Measurements from ENCODE around the gene PRRC1. TPM values are rescaled to one million over a fixed set of nuclear protein-coding genes. Genes with fewer than 3 reads are reported as not detected.

The PRRC1 gene
- total RNA-seq, 4 donors from 2014 or later: 9.7 to 17.8 (median 10.3) TPM

GRCh38 chr5:127580731-127581130 lies 63.3 kb downstream of the PRRC1 start:
- H3K9me3 ChIP-seq: no peaks in the 10 kb centered on the region
- H3K27ac ChIP-seq: no peak overlapping the region
- H3K36me3 ChIP-seq: no peaks in the 10 kb centered on the region
- in situ Hi-C loops (cut with MboI; ENCODE audit: low sequenced_read_pairs in 4 of 4): no loop called here
- DNase-seq (no peak), ATAC-seq (no peak)
- TF ChIP-seq CTCF (IDR thresholded peaks at IDR 0.05 in 4 of 5, conservative IDR thresholded peaks at IDR 0.05 in 1 of 5) (no peak), POLR2A (IDR thresholded peaks at IDR 0.05) (no peak)
- H3K4me1 ChIP-seq: peaks cover 8% of the 10 kb centered on the region in 2 donors
- no peak overlapping the region for H3K4me3 ChIP-seq
- intact Hi-C loops (cut with DNase I; ENCODE audit: low total_unique reads): loop anchor here (5.0 kb wide), 4 partner anchors 82 to 617 kb away; partner anchors contain the start of gene SLC12A2
- H3K27me3 ChIP-seq: no peaks in the 10 kb centered on the region

- Histone ChIP-seq H3K9me3 (no peaks in the 10 kb centered on the region), H3K4me1 (peaks cover 8% of the 10 kb centered on the region in 2 donors), H3K4me3 (no peak overlapping the region), H3K27me3 (no peaks in the 10 kb centered on the region), H3K36me3 (no peaks in the 10 kb centered on the region), H3K27ac (no peak overlapping the region)
- in situ Hi-C loops (cut with MboI; ENCODE audit: low sequenced_read_pairs in 4 of 4) (no loop called here), intact Hi-C loops (cut with DNase I; ENCODE audit: low total_unique reads) (loop anchor here (5.0 kb wide), 4 partner anchors 81 to 616 kb away; partner anchors contain the start of gene SLC12A2)
- DNase-seq: no peak
- TF ChIP-seq CTCF (IDR thresholded peaks at IDR 0.05 in 4 of 5, conservative IDR thresholded peaks at IDR 0.05 in 1 of 5) (no peak), POLR2A (IDR thresholded peaks at IDR 0.05) (no peak)
- no peak for ATAC-seq
Measured at GRCh38 chr5:127581450-127581849, 64.0 kb downstream of the PRRC1 start.

- H3K4me1 ChIP-seq: peaks cover 8% of the 10 kb centered on the region in 2 donors
- intact Hi-C loops (cut with DNase I; ENCODE audit: low total_unique reads): loop anchor here (5.0 kb wide), 4 partner anchors 79 to 614 kb away; partner anchors contain the start of gene SLC12A2
- TF ChIP-seq POLR2A (IDR thresholded peaks at IDR 0.05) (no peak), CTCF (IDR thresholded peaks at IDR 0.05 in 4 of 5, conservative IDR thresholded peaks at IDR 0.05 in 1 of 5) (peak in 4 of 5 experiments; percentile 26 to 36 (median 30))
- H3K27ac ChIP-seq: peak overlapping the region; percentile 30 to 89 (median 74)
- in situ Hi-C loops (cut with MboI; ENCODE audit: low sequenced_read_pairs in 4 of 4): no loop called here
- peak in 1 of 2 donors; percentile 23 for DNase-seq
- no peak overlapping the region for H3K4me3 ChIP-seq
- peak; percentile 99 to 100 for ATAC-seq
- H3K36me3 ChIP-seq: no peaks in the 10 kb centered on the region
- H3K27me3 ChIP-seq: no peaks in the 10 kb centered on the region
- no peaks in the 10 kb centered on the region for H3K9me3 ChIP-seq
Measured at GRCh38 chr5:127582773-127583370, 65.4 kb downstream of the PRRC1 start.

- no peaks in the 10 kb centered on the region for H3K27me3 ChIP-seq
- H3K4me3 ChIP-seq: no peak overlapping the region
- no peaks in the 10 kb centered on the region for H3K36me3 ChIP-seq
- H3K9me3 ChIP-seq: no peaks in the 10 kb centered on the region
- peaks cover 8% of the 10 kb centered on the region in 2 donors for H3K4me1 ChIP-seq
- in situ Hi-C loops (cut with MboI; ENCODE audit: low sequenced_read_pairs in 4 of 4) (no loop called here), intact Hi-C loops (cut with DNase I; ENCODE audit: low total_unique reads) (loop anchor here (5.0 kb wide), 4 partner anchors 78 to 613 kb away; partner anchors contain the start of gene SLC12A2)
- peak overlapping the region in 3 of 4 donors; percentile 70 to 89 (median 77) for H3K27ac ChIP-seq
- no peak for DNase-seq
- TF ChIP-seq CTCF (IDR thresholded peaks at IDR 0.05 in 4 of 5, conservative IDR thresholded peaks at IDR 0.05 in 1 of 5) (no peak), POLR2A (IDR thresholded peaks at IDR 0.05) (no peak)
- ATAC-seq: no peak
Measured at GRCh38 chr5:127583866-127584265, 66.4 kb downstream of the PRRC1 start.
